ENCODE data around the gene AZIN2.

AZIN2 gene

GRCh38 chr1:33157131-33157530 lies 76.2 kb downstream of the AZIN2 start:
- DNase-seq: no peak

GRCh38 chr1:33158366-33158765 lies 77.4 kb downstream of the AZIN2 start:
- no peak for DNase-seq

DNA sequence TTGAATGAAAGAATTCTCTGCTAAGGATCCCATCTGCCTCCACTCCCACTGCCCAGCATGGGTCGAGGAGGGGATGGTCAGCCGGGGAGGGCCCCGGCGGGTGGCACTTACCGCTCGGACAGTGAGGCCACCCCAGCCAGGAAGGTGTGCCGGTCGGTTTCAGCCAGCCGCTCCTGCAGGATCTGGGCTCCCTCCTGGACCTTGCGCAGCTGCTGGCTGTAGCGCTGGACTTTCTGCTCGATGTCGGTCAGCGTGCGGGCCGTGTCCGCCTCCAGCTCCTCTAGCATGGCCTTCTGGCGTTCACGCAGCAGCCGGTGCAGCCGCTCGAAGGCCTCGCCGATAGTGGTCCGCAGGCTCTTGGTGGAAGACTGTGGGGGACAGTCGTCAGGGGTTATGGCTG lies 78.6 kb downstream of the AZIN2 start:
- no peak for DNase-seq

DNA sequence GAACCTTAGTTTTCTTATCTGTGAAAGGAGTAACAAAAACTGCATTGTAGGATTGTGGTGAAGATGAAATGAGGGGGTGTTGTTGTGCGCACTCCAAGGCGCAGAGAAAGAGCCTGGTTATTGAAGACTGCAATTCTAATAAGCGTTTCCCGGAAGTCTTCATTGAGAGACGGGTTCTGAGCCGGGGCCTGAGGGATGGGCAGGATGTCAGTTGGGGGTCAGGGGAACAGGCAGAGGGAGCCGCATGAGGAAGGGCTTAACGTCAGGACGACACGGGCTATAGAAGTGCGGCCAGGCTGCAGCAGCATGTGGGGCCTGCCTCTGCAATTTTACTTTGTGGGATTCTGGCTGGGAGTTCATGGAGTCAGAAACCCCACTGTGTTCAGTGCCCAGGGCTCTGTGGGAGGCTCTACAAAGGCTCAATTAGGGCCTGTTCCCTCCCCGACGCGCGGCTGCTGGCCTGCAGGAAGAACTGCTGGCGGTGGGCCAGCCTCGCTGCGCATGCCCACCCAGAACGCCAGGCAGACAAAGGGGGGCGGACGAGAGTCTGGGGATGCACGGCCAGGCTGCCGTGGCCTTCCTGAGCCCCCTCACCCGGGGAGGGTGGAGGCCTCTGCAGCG lies 80.2 kb downstream of the AZIN2 start:
- DNase-seq: no peak

DNA sequence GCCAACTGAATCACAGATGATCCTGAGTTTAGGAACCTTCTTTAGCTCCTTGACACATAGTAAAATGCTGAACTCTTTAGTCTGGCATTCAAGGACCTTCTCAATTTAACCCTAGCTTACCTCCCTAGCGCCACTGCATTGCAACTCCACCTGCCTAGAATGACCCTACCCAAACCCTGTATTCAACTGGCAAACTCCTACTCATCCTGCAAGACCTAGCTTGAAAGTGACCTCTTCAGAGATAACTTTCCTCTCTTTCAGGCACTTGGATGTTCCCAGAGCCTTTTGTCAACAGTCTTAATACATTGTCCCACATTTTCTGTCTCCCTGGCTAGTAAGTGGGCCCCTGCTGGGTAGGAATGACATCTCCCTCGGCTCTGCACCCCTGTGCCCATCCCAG lies 81.2 kb downstream of the AZIN2 start:
- DNase-seq: no peak

DNA sequence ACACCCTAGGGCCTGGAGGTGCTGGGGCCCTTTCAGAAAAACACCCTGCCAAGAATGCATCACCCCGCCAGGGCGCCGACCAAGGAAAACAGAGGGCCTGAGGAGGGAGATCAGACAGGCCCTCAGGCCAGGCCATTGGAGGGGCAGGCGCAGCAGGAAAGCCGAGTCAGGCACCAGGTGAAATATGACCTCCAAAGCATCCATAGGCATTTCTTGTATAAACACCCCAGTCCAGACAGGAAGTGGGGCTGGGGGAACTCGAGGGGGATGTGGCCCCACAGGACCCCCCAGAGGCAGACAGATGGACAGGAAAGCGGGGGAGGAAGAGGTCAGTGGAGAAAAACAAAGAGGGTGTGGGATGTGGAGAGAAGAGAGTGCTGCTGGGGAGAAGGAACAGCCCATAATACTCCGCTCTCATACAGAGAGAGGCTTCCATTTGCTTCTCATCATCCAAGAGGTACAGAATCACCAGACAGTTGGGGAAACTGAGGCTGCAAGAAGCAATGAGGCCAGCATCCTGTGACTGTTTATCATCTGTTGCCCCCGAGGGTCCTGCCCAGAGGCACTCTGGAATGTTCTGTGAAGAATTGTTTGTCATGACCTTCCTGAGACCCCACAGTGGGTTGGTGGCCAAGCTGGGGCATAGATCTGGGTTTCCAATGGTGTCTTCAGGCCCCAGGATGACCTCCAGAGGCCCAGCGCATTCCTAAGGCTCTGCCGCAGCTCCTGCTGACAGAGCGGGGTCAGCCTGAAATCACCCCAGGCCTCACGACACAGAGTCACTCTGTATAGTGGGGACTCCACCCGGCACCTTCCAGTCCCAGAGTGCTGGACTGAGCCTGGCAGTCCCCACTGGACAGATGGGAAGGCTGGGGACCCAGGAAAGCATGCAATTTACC lies 82.9 kb downstream of the AZIN2 start:
- no peak for DNase-seq

DNA sequence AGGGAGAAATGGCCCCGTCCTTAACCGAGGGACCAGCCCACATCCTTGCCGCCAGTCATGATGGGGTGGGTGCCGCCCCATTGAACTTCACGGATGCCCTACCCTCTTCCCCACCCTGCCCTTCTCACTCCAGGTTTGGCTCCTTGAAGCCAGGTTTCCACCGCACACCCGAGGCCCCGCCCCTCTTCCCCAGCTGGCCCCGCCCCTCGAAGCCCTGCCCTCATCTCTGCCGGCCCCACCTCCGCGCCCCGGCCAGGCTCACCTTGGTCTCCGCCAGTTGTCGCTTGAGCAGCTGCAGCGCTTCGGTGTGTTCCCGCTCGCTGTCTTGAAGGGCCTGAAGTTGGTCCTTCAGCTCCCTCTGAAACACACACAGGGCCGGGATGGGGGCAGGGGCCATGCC lies 84.3 kb downstream of the AZIN2 start:
- DNase-seq: no peak

DNA sequence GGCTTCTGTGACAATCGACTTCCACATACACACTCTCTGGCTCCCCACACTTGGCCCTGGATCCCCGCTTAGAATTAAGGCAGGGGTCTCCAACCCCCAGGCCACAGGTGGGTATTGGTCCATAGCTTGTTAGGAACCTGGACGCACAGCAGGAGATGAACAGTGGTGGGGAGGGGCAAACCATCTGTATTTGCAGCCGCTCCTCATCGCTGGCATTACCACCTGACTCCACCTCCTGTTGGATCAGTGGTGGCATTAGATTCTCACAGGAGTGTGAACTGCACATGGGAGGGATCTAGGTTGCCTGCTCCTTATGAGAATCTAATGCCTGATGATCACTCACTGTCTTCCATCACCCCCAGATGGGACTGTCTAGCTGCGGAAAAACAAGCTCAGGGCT lies 84.9 kb downstream of the AZIN2 start:
- no peak for DNase-seq

DNA sequence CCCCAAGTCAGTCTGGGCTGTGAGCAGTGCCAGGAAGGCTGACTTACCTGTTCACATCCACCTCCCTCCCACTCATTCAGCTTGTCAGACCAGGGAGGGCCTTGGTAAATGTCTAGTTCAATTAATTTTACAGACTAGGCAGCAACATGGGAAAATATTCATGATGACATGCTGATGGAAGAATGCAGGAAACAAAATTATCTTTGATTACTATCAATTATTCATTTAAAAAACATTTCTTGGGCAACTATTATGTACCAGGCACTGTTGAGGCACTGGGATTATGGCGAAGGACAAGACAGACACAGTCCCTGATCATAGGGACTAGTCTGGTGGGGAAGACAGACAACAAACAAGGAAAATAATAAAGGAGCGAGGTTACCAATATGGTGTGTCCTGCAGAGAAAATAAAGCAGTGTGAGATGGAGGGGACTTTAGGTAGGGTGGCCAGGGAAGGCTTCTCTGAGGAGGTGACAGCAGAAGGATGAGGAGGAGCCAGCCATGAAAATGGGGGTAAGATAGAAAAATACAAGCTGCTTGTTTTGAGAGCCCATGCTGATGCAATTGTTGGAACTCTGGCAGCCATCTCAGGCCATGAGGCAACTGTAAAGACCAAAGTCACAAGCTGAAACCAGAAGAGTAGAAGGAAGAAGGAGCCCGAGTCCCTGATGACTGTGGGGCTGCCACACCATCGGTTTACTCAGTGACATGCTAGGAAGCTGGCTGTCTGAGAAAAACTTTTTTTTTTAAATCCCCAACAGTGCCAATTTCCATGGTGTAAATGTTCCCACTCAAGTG lies 86.9 kb downstream of the AZIN2 start:
- no peak for DNase-seq

DNA sequence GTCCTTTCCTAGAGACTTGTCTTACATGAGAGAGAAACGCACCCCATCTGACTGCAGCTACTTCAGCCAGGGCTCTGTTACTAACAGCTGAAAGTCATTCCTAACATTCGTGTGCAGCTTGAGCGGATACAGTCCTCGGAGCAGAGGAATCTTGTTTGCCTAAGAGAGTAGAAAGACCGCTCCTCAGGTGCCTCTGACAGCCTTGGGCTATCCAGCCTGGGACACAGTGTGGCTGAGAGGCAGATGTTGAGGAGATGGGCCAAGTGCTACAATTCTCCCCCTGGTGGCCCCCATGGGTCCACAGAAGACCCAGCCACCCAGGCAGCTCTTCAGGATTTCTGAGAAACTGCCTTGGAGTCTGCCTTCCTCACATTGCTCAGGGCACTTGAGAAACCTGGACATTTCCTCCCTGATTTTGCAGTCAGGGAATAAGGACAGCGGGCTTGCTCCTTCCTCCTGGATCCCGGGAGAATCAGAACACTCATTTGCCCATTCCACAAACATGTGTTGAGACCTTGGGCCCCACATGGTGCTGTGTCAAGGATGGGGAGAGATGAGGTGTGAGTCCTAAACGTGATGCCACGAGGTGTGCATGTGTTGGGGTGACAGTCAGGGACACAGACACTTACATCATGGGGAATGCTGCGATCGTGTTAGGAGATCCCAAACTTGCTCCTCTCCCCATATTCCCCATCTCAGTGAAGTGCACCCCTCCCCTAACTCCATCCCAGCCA lies 87.8 kb downstream of the AZIN2 start:
- DNase-seq: no peak

DNA sequence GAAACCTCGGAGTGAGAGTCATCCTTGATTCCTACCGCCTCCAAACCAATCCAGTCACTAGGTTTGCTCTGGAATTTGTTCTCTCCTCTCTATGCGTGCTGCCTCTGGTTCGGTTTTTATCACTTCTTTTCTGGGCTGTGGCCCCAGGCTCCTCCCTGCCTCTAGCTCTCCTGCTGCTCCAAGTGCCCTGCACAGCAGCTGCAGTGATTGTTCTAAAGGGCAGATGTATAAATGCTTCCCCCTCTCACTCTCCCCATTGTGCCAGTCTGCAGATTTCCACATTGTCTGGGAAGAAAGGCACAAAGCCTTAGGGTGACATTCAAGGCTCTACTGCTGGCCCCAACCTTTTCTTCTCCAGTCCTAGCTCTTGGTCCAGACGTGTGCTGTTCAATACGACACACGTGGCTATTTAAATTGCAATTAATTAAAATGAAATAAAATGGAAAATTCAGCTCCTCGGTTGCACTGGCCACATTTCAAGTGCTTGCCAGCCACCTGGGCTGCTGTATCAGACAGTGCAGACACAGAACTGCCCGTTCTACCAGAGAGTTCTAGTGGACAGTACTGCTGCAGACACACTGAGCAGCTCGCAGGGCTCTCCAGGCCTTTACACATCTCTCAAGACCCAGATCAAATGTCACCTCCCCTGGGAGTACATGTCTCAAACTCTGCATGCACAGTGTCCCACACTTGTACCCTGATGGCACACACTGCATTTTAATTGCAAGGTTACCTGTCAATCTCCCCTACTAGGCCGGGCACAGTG lies 88.5 kb downstream of the AZIN2 start:
- DNase-seq: no peak
